Naive thymus-derived CD4-positive, alpha-beta T cell (primary cell): ENCODE data around the gene KIFC1. TPM values are rescaled to one million over a fixed set of nuclear protein-coding genes. Genes with fewer than 3 reads are reported as not detected.
"Not testable (repeated sequence)": the region's sequence is repeated elsewhere in the genome, so short reads cannot be mapped to it uniquely, and the experiment has no call there.

ENCODE experiments used
- ATAC-seq: fragments of 150-1000 bp; cut with Tn5 transposase; 2 replicates; pipeline ENCODE4 v1.10.0; 2021; ENCODE audit warnings: mild to moderate bottlenecking, moderate library complexity
- CTCF ChIA-PET: fragments of 350-600 bp; sonication (Branson Sonifier 250); formaldehyde crosslinking; loops from one replicate; lab custom pipeline; 2021; ENCODE audit warnings: antibody characterized with exemption; lab: Charles Lee
- POLR2A ChIA-PET: fragments of 350-600 bp; sonication (Branson Sonifier 250); formaldehyde crosslinking; loops from one replicate; lab custom pipeline; 2021; ENCODE audit warnings: antibody characterized with exemption, inconsistent platforms; lab: Charles Lee
- DNase-seq, 9 donors: peaks; one replicate each; pipeline versions ENCODE4 v3.0.0 to v3.0.0-alpha.2; 2020 to 2022; ENCODE audit warnings: mixed read lengths in 1 of 9
- H3K27ac ChIP-seq: one replicate; pipeline ENCODE4 v1.7.0; 2013; ENCODE audit warnings: mild to moderate bottlenecking, low read depth, low read length, moderate library complexity
- H3K27me3 ChIP-seq, 2 donors: one replicate each; pipeline ENCODE4 v1.7.0; 2013; ENCODE audit warnings: low read length in 2 of 2, mild to moderate bottlenecking in 2 of 2, moderate library complexity in 2 of 2; ENCODE audit not compliant: control insufficient read depth in 2 of 2, insufficient read depth in 2 of 2
- H3K36me3 ChIP-seq, 3 experiments: 1 replicate in 2 of 3; 2 replicates in 1 of 3; pipeline ENCODE4 v1.7.0; 2013; ENCODE audit warnings: low read length in 3 of 3, mild to moderate bottlenecking in 3 of 3, moderate library complexity in 1 of 3; ENCODE audit not compliant: insufficient read depth in 3 of 3, control insufficient read depth in 2 of 3
- H3K4me1 ChIP-seq, 2 donors: one replicate each; pipeline ENCODE4 v1.7.0; 2013; ENCODE audit warnings: low read length in 2 of 2, mild to moderate bottlenecking in 2 of 2, moderate library complexity in 1 of 2; ENCODE audit not compliant: control insufficient read depth in 2 of 2, insufficient read depth in 2 of 2
- H3K4me3 ChIP-seq: 2 replicates; pipeline ENCODE4 v1.7.0; 2013; ENCODE audit warnings: mild to moderate bottlenecking, low read length
- H3K9me3 ChIP-seq, 3 experiments: 1 replicate in 2 of 3; 2 replicates in 1 of 3; pipeline ENCODE4 v1.7.0; 2013; ENCODE audit warnings: low read length in 3 of 3; ENCODE audit not compliant: control insufficient read depth in 2 of 3
- H3K27ac Mint-ChIP-seq, 9 donors: one replicate each; pipeline ENCODE4 v1.8.0; 2020 to 2022; ENCODE audit warnings: mixed read lengths in 9 of 9, mild to moderate bottlenecking in 8 of 9, moderate library complexity in 5 of 9, inconsistent platforms in 2 of 9
- H3K27me3 Mint-ChIP-seq, 5 donors: one replicate each; pipeline ENCODE4 v1.8.0; 2021 to 2022; ENCODE audit warnings: mixed read lengths in 5 of 5, mild to moderate bottlenecking in 1 of 5
- H3K36me3 Mint-ChIP-seq, 5 donors: one replicate each; pipeline ENCODE4 v1.8.0; 2020 to 2022; ENCODE audit warnings: mixed read lengths in 5 of 5, mild to moderate bottlenecking in 3 of 5, inconsistent platforms in 1 of 5
- H3K4me1 Mint-ChIP-seq, 7 donors: one replicate each; pipeline ENCODE4 v1.8.0; 2020 to 2022; ENCODE audit warnings: mixed read lengths in 7 of 7, mild to moderate bottlenecking in 3 of 7, inconsistent platforms in 1 of 7
- H3K4me3 Mint-ChIP-seq, 10 donors: one replicate each; pipeline ENCODE4 v1.8.0; 2020 to 2022; ENCODE audit warnings: mild to moderate bottlenecking in 10 of 10, mixed read lengths in 10 of 10, moderate library complexity in 6 of 10, inconsistent platforms in 2 of 10
- H3K9me3 Mint-ChIP-seq, 11 donors: one replicate each; pipeline ENCODE4 v1.8.0; 2020 to 2022; ENCODE audit warnings: mixed read lengths in 11 of 11, mild to moderate bottlenecking in 4 of 11, inconsistent platforms in 1 of 11, moderate library complexity in 1 of 11
- intact Hi-C, 2 donors: fragments of 100-400 bp; cut with micrococcal nuclease; formaldehyde crosslinking; loops; one replicate each; pipeline ENCODE4 v1.15.1; 2023
- polyA plus RNA-seq, 2 donors: library from polyadenylated mRNA; unstranded; fragments of 300-500 nt; fragmentation: Illumina TruSeq; gene quantifications; one replicate each; pipeline ENCODE4 v1.2.3, GENCODE V29; 2021
- total RNA-seq, 6 experiments: library from RNA in 5 of 6; stranded (reverse) in 5 of 6; gene quantifications; 1 replicate in 5 of 6; 2 replicates in 1 of 6; pipeline ENCODE4 v1.2.3 and lab custom pipeline; 2021 to 2026

Gene KIFC1
- total and polyA plus RNA-seq, 7 experiments from 2014 or later, result 0.18 to 87.9 (median 1.1) TPM

GRCh38 chr6:33347816-33348215 lies 43.8 kb upstream of the KIFC1 start:
- Mint-ChIP-seq H3K9me3 (peaks cover 0 to 2% (median 0%) of the 10 kb centered on the region in 11 donors), H3K27ac (peak overlapping the region in 4 of 9 donors; percentile 28 to 65 (median 50)), H3K27me3 (peaks cover 0 to 11% (median 0%) of the 10 kb centered on the region in 5 donors), H3K4me1 (peaks cover 14 to 46% (median 36%) of the 10 kb centered on the region in 7 donors), H3K36me3 (no peaks in the 10 kb centered on the region), H3K4me3 (no peak overlapping the region)
- Histone ChIP-seq H3K4me1 (peaks cover 18 to 23% of the 10 kb centered on the region in 2 donors), H3K27ac (no peak overlapping the region), H3K36me3 (no peaks in the 10 kb centered on the region), H3K4me3 (no peak overlapping the region), H3K9me3 (no peaks in the 10 kb centered on the region), H3K27me3 (no peaks in the 10 kb centered on the region)
- POLR2A ChIA-PET, result interaction anchor here (1.5 to 1.7 kb wide), 2 partner anchors 48 to 76 kb away, joined by 4 to 8 read pairs; partner anchors contain the start of genes RPS18 and VPS52
- intact Hi-C loops, result no loop called here
- ATAC-seq (no peak), DNase-seq (no peak)
- CTCF ChIA-PET, result interaction anchor here (1.1 kb wide), 1 partner anchor 31 kb away, joined by 3 read pairs; no protein-coding TSS in a partner anchor

- H3K9me3 ChIP-seq, H3K9me3 Mint-ChIP-seq, POLR2A ChIA-PET, H3K27ac ChIP-seq, H3K4me1 Mint-ChIP-seq, H3K4me3 ChIP-seq, H3K4me3 Mint-ChIP-seq, H3K36me3 ChIP-seq, H3K36me3 Mint-ChIP-seq, H3K27ac Mint-ChIP-seq, H3K27me3 ChIP-seq, DNase-seq, CTCF ChIA-PET, intact Hi-C loops, ATAC-seq, H3K4me1 ChIP-seq: not testable (repeated sequence)
- peaks cover 0 to 34% (median 0%) of the 10 kb centered on the region in 5 donors for H3K27me3 Mint-ChIP-seq
Observed at GRCh38 chr6:33355860-33356259, 35.8 kb upstream of the KIFC1 start.

GRCh38 chr6:33356295-33356694 lies 35.3 kb upstream of the KIFC1 start:
- ATAC-seq (no peak), DNase-seq (no peak)
- no peaks in the 10 kb centered on the region for H3K4me1 ChIP-seq
- H3K4me1 Mint-ChIP-seq, result peaks cover 0 to 9% (median 0%) of the 10 kb centered on the region in 7 donors
- intact Hi-C loops, result no loop called here
- H3K36me3 Mint-ChIP-seq, result no peaks in the 10 kb centered on the region
- H3K4me3 ChIP-seq, result no peak overlapping the region
- CTCF ChIA-PET, result no interaction called here
- no peaks in the 10 kb centered on the region for H3K36me3 ChIP-seq
- POLR2A ChIA-PET, result interaction anchor here (0.8 kb wide), 1 partner anchor 28 kb away, joined by 3 read pairs; no protein-coding TSS in a partner anchor
- H3K27ac Mint-ChIP-seq, result no peak overlapping the region
- peaks cover 0 to 32% (median 0%) of the 10 kb centered on the region in 5 donors for H3K27me3 Mint-ChIP-seq
- H3K27me3 ChIP-seq, result no peaks in the 10 kb centered on the region
- peaks cover 0 to 2% (median 0%) of the 10 kb centered on the region in 11 donors for H3K9me3 Mint-ChIP-seq
- H3K9me3 ChIP-seq, result no peaks in the 10 kb centered on the region
- no peak overlapping the region for H3K4me3 Mint-ChIP-seq
- H3K27ac ChIP-seq, result no peak overlapping the region

GRCh38 chr6:33357160-33357871 lies 34.3 kb upstream of the KIFC1 start:
- H3K27ac Mint-ChIP-seq, DNase-seq, H3K4me1 ChIP-seq, H3K9me3 ChIP-seq, H3K36me3 Mint-ChIP-seq, H3K4me3 ChIP-seq, H3K36me3 ChIP-seq, H3K27me3 ChIP-seq, H3K4me3 Mint-ChIP-seq, H3K27ac ChIP-seq, CTCF ChIA-PET, H3K4me1 Mint-ChIP-seq, ATAC-seq, intact Hi-C loops, H3K9me3 Mint-ChIP-seq: not testable (repeated sequence)
- POLR2A ChIA-PET, result interaction anchor here (0.8 kb wide), 1 partner anchor 29 kb away, joined by 3 read pairs; no protein-coding TSS in a partner anchor
- H3K27me3 Mint-ChIP-seq, result peaks cover 0 to 34% (median 0%) of the 10 kb centered on the region in 5 donors

- Mint-ChIP-seq H3K27ac (no peak overlapping the region), H3K27me3 (peaks cover 0 to 30% (median 0%) of the 10 kb centered on the region in 5 donors), H3K9me3 (peaks cover 0 to 2% (median 0%) of the 10 kb centered on the region in 11 donors), H3K36me3 (no peaks in the 10 kb centered on the region), H3K4me1 (peaks cover 0 to 9% (median 0%) of the 10 kb centered on the region in 7 donors), H3K4me3 (no peak overlapping the region)
- CTCF ChIA-PET, result interaction anchor here (0.6 to 0.8 kb wide), 2 partner anchors 13 to 99 kb away, joined by 3 to 5 read pairs; no protein-coding TSS in a partner anchor
- no peak for DNase-seq
- intact Hi-C loops, result no loop called here
- Histone ChIP-seq H3K27me3 (no peaks in the 10 kb centered on the region), H3K27ac (no peak overlapping the region), H3K4me3 (no peak overlapping the region), H3K36me3 (no peaks in the 10 kb centered on the region), H3K4me1 (no peaks in the 10 kb centered on the region), H3K9me3 (no peaks in the 10 kb centered on the region)
- POLR2A ChIA-PET, result interaction anchor here (1.4 kb wide), 1 partner anchor 15 kb away, joined by 4 read pairs; no protein-coding TSS in a partner anchor
- ATAC-seq, result no peak
Observed at GRCh38 chr6:33359331-33359730, 32.3 kb upstream of the KIFC1 start.

- POLR2A ChIA-PET, result not testable (repeated sequence)
Observed at GRCh38 chr6:33363486-33363885, 28.1 kb upstream of the KIFC1 start.

More at GRCh38 chr6:33363486-33363885, 28.1 kb upstream of the KIFC1 start:
- H3K27me3 Mint-ChIP-seq, result peaks cover 0 to 19% (median 0%) of the 10 kb centered on the region in 5 donors
- CTCF ChIA-PET, result interaction anchor here (0.6 kb wide), 1 partner anchor 173 kb away, joined by 9 read pairs; no protein-coding TSS in a partner anchor
- DNase-seq, H3K27me3 ChIP-seq, H3K36me3 ChIP-seq, H3K4me1 ChIP-seq, H3K27ac Mint-ChIP-seq, H3K4me3 Mint-ChIP-seq, H3K4me3 ChIP-seq, ATAC-seq, H3K9me3 ChIP-seq, H3K27ac ChIP-seq, H3K36me3 Mint-ChIP-seq, H3K4me1 Mint-ChIP-seq, H3K9me3 Mint-ChIP-seq, intact Hi-C loops: not testable (repeated sequence)
